Renal cortical epithelial cell (primary cell): ENCODE data around the gene OPTN. TPM values are rescaled to one million over a fixed set of nuclear protein-coding genes. Genes with fewer than 3 reads are reported as not detected.
"Not testable (repeated sequence)": the region's sequence is repeated elsewhere in the genome, so short reads cannot be mapped to it uniquely, and the experiment has no call there.

ENCODE experiments used
- DNase-seq: peaks from one replicate; pipeline ENCODE4 v3.0.0-alpha.2; 2011; ENCODE audit warnings: low read depth
- total RNA-seq: library from RNA; depleted of rRNA; stranded (reverse); fragments of >200 nt; gene quantifications from 2 replicates; pipeline ENCODE4 v1.2.3, GENCODE V29; 2014

OPTN gene
- total RNA-seq, 1 donor from 2014 or later = 129 TPM

DNA sequence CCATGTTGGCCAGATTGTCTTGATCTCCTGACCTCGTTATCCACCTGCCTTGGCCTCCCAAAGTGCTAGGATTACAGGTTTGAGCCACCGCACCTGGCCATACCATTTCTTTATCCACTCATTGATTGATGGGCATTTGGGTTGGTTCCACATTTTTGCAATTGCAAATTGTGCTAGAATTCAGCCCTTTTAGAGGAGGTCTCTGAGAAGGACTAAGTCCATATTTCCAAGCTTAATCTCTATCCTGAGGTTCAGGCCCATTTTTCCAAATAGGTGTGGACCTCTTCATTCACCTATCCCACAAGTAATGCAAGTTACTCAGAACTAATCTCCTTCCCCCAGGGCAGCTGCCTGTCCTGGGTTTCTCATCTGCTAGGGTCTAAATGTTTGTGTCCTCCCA, 9.7 kb upstream of the OPTN start:
- DNase-seq = no peak

DNA sequence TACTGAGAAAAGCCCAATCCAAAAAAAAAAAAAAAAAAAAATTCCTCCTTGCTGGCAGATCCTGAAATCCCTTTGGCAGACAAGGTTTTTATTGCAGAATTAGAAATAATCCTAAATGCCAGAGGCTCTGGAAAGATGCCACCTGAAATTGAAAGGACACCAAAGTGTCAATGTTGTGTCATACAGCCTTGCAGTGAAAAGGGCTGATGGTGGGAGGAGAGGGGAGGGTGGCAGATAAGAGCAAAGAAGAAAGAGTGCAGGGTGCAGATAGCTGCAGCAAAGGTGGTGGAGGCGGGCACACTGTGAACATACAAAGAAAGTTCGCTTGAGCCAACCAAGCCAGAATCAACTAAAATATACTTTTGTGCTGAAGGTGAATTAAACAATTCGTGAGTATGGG, 8.2 kb upstream of the OPTN start:
- DNase-seq = no peak

DNA sequence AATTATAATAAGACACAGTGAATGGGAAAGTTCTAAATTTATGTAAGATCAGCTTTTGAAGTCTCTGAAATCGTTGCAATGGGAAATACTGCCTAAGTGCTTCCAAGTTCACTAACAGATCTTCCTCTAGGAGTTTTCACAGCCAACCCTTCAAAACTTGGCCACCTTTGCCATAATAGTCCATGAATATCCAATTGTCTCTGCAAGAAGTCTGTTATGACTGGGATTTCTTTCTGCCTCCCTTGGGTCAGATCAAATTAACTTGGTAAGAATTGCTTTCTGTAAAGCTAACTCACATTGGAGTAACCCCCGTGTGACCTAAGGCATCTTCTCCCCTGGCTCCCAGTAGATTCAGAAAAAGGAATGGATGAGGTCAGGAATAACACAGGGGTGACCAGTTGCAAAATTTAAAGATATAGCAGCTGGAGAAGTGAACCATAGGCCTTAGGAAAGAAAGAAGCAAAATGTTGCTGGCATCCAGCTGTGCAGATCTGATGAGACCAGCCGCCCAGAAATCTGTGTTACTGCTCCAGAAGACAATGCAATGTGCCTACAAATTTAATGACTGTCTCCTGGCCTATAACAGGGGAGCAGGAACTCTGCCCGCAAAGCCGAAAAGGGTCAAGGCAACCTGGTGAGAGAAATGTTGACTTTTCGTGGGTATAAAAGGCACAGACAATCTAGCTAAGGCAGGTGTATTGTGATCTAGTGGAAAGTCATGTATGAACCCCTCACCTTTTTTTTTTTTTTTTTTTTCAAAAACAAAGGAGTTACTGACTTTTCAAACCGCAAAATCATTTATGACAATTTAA, 7.5 kb upstream of the OPTN start:
- DNase-seq = no peak

GRCh38 chr10:13094082-13094481, 5.9 kb upstream of the OPTN start:
- not testable (repeated sequence) for DNase-seq

DNA sequence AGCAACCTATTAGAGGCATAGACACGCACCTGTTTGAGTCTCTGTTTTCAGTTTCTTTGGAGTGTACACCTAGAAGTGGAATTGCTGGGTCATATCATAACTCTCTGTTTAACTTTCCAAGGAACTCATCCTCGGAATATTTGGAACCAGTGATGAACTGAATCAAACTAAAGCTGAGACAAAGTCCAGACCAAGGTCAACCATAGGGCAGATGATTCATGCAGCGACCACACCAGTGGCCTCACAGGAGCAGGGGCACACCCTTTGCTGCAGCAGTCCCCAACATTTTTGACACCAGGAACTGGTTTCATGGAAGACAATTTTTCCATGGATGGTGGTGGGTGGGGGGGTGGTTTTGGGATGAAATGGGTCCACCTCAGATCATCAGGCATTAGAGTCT, 4.9 kb upstream of the OPTN start:
- no peak for DNase-seq

DNA sequence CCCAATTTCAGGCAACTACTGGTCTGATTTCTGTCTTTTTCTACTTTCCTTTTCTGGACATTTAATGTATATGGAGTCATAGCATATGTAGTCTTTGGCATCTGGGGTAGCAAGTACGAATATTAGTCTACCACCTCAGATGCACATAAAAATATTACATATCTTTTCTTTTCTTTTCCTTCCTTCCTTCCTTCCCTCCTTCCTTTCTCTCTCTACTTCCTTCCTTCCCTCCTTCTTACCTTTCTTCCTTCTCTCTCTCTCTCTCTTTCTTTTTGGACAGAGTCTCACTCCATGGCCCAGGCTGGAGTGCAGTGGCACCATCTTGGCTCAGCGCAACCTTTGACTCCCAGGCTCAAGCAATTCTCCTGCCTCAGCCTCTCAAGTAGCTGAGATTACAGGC, 4.0 kb upstream of the OPTN start:
- no peak for DNase-seq

GRCh38 chr10:13099144-13099665, 758 bp upstream of the OPTN start:
- peak; percentile 61 for DNase-seq

DNA sequence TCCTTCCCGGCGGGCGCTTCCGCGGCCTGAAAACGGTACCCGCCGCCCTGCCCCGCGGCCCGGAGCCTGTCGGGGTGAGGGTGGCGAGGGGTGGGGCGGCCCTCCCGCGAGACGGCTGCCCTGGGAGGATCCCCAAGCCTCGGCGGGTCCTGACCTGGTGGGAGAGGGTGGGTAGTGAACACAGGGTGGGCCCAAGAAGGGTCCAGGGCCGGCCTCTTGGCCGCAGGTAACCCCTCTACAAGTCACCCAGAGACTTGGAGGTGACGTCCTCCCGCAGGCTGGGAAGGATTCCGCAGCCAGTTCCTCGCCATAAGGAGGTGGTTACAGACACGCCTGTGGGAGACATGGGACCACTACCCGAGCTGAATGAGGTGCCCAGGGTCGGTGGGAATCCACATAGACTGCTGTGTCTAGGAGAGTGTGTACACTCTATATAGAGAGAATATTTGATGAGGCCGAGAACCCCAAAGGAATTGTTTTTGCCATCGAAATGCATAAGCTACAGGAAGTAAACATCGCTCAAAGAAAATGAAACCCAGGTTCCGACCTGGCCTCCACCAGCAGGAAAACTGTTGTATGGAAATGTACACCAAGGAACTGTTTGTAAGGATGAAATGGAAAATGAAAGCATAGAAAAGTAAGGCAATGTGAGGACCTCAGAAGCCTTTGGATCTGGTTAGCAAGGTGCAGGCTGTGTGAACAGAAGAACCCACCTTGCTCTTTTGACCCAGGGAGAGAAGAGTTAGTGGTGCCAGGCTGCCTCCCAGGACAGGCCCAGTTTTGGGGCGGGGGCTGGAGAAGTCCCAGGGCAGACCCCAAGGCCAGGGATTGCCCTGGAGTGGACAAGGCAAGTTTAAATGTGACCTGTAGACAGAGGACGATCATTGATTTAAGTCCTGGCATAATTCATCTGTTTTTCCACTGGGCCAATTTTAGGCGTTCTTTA, 659 bp downstream of the OPTN start:
- DNase-seq = peak; percentile 40

GRCh38 chr10:13102002-13102794, 2.2 kb downstream of the OPTN start:
- DNase-seq = peak; percentile 61

GRCh38 chr10:13103554-13103953, 3.6 kb downstream of the OPTN start:
- DNase-seq = no peak

DNA sequence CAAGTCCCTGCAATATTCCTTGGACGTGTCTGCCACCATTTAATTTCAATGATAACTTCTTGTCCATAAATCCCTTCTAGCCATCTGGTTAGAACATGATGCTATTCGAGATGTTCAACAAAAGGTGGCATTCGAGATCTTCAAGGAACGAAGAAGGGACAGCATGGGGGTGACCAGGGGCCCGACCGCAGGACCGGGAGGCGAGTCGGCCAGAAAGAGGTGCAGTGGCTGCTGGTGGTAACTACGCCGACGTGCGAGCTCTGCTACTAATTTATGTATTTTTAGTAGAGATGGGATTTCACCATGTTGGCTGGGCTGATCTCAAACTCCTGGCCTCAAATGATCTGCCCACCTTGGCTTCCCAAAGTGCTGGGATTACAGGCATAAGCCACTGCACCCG, 4.7 kb downstream of the OPTN start:
- DNase-seq = no peak

GRCh38 chr10:13105184-13105583, 5.2 kb downstream of the OPTN start:
- no peak for DNase-seq

- DNase-seq = no peak
These were observed 6.6 kb downstream of the OPTN start for GRCh38 chr10:13106387-13107045.

DNA sequence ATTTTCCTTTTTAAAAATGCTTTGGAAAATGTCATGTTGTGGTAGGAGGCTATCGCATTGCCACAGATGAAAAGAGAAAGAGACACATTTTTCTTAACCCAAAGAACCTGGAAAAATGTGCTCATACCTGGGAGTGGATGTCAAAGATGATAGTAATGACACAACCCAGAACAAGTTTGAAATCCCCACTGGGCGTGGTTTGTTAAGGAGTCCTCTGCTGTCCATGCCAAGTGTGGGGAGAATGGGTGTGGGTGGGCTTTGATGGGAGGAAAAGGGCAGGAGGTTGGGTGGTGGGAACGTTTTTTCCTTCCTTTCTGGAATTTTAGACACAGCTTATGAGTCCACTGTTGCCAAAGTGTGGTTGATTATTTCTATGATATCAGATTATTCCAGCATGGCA, 10.9 kb downstream of the OPTN start:
- DNase-seq = no peak

- no peak for DNase-seq
These were observed 13.6 kb downstream of the OPTN start for GRCh38 chr10:13113544-13113943.

DNA sequence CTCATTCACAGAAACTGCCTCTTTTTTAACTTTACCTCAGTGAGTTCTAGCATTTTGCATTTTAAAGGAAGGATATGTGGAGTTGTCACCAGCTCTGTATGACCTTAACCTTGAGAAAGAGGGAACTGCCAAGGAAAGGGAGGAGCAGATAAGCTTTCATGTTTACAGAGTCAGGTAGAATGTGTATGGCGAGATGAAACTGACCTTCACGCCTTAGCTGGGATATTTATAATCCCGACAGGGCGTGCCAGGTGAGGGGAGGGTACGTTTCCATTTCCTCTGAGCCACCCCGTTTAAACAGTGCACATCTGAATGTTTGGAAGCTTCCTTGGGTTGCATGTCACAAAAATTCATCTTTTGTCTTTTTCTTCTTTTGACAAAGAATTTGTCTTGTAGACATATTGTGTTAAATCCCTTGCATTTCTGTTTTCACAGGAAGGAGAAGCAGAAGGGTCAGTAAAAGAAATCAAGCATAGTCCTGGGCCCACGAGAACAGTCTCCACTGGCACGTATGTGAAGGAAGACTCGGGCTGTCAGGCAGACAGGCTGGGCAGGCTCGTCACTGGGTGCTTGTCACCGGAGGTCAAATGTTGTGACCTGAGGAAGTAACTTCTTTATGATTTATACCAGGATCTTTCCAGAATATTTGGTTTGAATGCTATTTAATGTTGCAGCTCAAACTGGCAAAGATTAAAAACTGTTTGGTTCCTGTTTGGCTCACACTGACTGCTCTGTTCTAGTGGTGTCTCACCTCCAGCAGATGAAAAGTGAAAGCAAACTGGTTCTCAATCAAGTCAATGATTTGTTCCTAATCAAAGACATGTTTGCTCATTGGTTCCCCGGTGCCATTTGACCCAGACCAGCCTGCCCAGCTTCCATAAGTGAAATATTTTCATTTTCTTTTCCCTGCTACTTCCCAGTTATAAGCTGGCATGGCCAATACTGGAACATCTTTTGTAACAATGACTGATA, 16.2 kb downstream of the OPTN start:
- no peak for DNase-seq

DNA sequence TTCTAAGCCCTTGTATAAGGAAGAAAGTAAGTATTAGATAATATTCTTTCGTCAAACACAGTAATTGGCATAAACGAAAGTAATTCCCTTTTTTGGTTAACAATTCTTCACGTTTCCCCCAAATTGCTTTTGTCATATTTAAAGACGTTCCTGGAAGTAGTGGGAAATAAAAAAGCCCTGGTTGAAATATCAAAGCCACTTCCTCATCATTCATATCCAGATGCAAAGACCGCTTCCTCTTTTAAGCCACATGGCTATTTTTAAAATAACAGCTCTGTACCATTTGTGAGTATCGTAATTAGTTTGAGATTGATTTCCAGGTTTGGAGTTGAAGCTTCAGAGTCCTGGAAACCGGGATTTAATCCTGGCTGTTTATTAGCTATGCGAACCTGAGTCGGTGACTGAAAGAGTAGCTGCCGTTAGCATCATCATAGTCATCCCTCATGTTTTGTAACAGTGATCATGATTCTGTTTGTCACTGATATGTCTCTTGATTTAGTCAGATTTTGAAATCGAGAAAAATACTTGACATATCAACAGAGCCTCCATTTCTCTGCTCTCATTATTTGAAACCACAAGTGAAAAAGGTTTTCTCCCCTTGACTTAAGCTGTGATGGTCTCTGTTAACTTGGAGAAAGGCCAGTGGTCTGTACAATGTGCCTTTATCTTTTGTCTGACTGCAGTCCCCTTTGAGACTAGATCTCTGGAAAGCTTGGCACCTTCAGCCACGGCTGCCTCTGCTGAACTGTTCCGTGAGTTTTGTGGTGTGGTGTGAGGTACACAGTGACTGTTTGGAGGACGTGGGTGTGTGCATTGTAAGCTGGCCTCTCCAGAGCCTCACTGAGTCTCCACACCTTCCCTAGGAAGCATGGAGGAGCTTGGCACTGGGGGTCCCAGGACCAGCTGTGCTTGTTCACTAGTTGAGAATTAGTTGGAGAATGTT, 18.1 kb downstream of the OPTN start:
- DNase-seq = no peak

GRCh38 chr10:13118784-13119410, 18.9 kb downstream of the OPTN start:
- no peak for DNase-seq
